Jurkat, Clone E6-1 (cell line): Measurements from ENCODE around the gene SOWAHD.
"Not testable (repeated sequence)": the region's sequence is repeated elsewhere in the genome, so short reads cannot be mapped to it uniquely, and the experiment has no call there.

ENCODE experiments used
- DNase-seq: peaks from one replicate; pipeline ENCODE4 v3.0.0-alpha.2; 2011; ENCODE audit warnings: low read depth, low spot score
- H3K4me3 ChIP-seq: 2 replicates; pipeline ENCODE4 v1.5.1; 2011; ENCODE audit warnings: mild to moderate bottlenecking, low read length, control low read depth, moderate library complexity

SOWAHD gene

GRCh38 chrX:119801253-119802221 lies 43.1 kb downstream of the SOWAHD start:
- H3K4me3 ChIP-seq: no peak overlapping the region
- DNase-seq: no peak

- H3K4me3 ChIP-seq: no peak overlapping the region
- no peak for DNase-seq
These were observed 44.2 kb downstream of the SOWAHD start for GRCh38 chrX:119802546-119802945.

GRCh38 chrX:119808461-119808860 lies 50.1 kb downstream of the SOWAHD start:
- DNase-seq, H3K4me3 ChIP-seq: not testable (repeated sequence)

GRCh38 chrX:119809185-119809666 lies 50.8 kb downstream of the SOWAHD start:
- H3K4me3 ChIP-seq: no peak overlapping the region
- DNase-seq: no peak
